ENCODE results near the gene LY6G5B.
"Not testable (repeated sequence)": the region's sequence is repeated elsewhere in the genome, so short reads cannot be mapped to it uniquely, and the experiment has no call there.

Gene LY6G5B

DNA sequence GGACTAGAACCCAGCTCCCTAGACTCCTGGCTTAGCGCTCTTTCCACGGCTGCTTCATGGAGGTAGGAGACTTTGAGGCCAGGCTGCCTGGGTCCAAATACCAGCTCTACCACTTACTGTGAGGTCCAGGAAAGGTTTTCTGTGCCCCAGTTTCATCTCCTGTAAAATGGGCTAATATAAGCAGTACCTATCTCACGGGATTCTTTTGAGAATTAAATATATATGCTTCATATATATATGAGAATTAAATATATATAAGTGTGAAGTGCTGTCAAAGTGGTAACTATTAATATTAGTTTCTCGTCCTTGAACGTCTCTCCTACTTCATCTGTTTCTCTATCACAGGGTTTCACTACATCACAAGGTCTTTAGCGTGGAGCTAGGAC, 21.3 kb downstream of the LY6G5B start:
- DNase-seq (ENCODE audit: low spot score): no peak

DNA sequence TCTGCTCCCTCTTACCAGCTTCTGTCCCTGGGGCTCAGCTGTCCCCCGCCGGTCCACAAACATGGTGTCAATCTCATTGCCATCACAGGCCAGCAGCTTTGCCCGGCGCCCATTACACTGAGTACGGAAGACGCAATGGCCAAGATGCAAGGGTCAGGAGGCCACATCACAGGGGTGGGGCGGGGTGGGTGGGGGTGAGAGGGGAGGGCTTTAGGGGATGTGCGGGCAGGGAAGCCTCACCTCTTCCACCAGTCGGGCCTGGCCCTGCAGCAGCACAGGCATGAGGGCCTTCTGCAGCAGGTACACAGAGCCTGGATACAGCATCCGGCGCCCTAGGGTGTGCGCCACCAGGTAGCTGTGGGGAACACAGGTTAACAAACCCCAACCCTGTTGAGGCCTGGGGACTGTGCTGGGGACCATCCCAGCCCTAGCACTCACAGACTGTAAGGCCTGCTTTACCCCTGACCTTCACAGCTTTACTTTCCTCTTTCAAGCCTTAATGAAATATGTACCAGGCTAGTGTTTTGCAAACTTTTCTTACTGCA, 21.9 kb downstream of the LY6G5B start:
- no peak for DNase-seq (ENCODE audit: low spot score)

DNA sequence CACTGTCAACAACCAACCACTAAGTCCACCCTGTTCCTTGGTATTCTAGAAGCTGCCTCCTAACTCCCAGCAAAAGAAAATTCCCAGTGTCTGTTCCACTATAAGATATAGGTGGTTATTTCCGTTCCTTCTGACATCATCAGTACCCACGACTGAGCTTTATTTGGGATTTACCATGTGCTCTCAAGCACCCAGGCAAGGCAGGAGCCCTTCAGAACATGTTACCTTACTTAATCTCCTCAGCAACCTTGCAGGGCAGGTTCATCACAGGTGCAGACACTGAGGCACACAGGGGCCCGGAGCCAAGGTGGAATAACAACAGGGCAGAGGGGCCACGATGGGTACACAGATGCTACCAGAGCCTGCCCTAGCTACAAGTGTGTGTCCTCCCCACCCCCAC, 22.6 kb downstream of the LY6G5B start:
- DNase-seq (ENCODE audit: low spot score): no peak

DNA sequence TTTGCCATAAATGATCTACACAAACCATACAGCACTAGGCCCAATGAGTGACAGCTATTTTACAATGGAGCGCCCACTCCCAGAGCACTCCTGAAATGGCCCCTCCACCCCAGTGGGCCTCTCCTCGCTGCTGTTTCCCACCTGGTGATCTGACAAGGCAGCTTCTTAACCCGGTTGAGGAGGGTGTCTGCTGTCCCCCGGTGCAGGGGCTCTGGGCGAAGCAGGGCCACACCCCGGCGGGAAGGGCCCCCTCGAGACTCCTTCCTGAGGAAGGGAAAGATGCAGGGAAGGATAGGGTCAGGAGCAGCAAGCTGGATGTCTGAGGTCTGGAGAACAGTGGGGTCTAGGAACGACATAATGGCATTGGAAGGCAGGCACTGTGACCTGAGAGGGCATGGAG, 23.1 kb downstream of the LY6G5B start:
- no peak for DNase-seq (ENCODE audit: low spot score)

DNA sequence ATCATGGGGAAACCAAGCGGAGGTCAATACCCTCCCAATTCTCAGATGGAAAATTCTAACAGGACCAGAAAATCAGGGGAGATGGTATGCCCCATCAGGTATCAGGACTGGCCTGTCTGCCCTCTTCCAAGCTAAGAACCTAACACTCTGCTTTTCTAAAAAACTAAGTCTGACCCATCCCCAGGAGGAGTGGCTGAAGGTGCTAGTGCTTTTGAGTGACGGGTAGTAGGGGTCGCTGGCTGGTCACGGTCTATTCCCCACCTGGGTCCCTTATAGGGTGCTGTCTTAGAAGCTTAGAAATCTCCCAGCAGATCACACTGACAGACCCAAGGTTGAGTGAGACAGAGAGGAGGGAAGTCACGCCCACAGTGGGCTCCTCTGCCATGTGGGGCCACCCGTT, 23.8 kb downstream of the LY6G5B start:
- no peak for DNase-seq (ENCODE audit: low spot score)

DNA sequence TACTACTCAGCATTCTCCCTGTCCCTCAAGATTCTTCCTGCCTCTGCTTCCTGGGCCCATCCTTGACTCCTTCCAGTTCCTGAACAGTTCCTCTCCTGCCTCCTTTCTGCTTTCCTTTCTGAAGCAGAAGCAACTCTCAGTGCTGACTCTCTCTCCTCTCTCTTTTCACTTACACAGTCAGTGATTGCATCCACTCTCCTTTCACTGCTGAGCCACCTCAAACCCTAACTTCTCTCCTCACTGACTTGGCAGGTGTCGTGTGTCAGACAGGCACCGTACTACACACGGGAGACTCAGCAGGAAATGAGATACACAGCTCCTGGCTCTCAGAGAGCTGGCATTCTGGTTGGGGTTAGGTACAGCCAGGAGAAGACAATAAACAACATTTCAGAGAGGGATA, 27.8 kb downstream of the LY6G5B start:
- no peak for DNase-seq (ENCODE audit: low spot score)

DNA sequence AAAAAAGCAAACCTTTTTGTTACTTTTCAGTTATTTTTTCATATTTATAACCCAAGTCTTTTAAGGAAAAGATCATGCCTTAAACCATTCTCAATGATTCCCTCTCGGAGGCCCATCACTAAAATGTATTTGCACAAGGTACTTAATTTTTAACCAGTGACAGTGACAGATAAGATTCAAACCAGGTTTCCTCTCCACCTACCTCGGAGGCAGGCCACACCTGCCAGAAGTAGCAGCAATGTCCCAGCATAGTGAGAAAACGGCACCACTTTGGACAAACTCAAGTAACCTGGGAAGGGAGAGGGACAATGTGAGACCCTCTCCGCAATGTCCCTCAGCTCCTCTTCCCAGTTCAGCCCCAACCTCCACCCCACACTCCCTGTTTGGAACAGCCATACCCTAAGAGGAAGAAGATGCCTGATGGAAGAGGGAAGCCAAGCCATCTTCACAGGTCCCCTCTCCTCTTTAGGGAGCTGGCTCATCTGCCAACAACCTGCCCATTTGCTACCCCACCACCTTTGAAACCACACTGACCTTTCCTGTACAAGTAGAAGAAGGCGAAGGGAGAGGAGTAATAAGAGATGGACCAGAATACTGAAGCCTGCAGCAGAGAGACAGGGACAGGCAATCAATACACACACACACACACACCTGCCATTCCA, 31.1 kb downstream of the LY6G5B start:
- no peak for DNase-seq (ENCODE audit: low spot score)

DNA sequence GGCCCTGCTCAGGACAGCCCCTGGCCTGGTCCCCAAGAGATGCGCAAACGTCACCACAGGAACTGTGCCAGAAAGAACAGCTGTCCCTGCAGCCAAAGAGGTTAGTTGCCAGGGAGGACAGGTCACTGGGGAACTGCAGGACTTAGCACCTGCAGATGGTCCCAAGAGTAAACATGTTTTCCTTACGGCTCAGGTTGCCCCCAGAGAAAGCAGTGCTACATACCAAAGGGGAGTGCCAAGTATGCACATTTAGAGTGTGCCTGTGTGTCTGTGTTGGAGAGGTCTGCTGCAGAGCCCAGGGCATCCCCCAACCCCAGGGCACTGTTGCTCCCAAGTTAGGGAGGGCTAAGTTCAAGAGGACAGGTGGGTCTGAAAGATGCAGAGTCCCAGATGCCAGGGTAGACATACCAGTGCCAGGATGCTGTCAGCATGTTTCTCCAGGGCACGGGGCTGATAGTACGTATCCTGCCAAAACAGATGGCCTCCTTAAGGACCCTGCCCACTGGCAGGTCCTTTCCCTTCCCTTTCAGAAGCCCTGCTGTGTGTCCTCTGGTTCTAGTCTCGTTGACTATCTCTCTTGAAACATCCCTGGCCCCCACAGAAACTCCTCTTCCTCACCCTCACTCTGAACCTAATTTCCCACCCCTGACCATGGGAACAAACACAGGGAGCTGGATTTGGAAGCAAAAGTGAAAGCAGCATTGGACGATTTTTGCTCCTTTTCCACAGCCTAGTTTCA, 32.1 kb downstream of the LY6G5B start:
- no peak for DNase-seq (ENCODE audit: low spot score)

DNA sequence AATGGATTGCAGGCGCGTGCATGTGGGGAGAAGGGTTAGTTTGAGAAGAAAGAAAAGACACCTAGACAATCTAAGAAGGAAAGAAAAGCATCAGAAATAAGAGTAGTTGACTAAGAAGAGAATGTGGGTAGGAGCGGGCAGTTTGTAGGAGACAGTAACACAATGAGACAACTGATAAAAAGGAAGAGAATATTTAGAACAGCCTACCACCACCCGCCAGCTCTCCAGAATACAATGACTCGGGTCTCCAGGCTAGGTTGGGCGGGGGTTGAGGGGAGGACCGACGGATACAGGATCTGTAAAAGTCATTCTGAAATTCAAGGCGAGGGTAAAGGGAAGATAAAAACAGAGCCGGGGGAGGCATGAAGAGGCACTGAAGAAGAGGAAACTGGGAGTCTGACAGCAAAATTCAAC, 32.6 kb downstream of the LY6G5B start:
- no peak for DNase-seq (ENCODE audit: low spot score)

DNA sequence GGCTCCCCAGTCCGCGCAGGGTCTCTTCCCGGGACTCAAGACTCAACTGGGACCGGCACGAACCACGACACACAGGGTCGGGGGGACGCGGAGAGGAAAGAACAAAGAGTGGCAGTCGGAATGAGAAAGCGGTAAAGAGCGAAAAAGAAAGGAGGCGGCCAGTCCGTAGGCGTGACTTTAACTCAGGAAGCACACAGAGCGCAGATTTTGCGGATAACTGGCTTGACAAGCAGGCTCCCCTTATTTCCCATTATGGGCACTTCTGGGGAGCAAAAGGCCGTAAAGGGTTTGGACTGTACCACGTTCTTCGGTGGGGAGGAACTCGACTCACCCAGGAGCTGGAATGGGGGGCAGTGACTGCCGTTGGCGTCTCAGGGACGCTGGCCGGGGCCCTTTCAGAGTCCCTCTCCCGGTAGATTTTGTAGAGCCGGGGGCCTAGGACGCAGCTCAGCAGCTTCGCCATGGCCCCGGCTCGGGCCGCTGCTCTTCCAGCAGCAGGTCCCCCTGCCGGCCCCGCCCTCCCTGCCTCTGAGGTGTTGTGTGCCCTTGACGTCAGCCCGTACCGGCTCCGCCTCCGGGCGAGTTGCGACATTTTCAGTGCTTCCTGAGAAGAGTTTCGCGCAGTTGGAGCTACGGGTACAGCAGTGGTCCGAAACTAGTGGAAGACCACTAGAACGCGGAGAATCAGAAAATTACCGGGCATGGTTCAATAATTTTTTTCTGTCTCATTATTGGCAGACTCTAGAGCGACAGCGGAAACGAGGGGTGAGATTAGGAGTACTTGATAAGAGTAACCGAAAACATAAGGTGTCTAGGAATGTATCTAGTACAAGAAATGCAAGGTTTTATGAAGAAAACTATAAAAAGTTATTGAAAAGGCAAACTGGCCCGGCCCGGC, 33.3 kb downstream of the LY6G5B start, which contains the start of gene ABHD16A:
ABHD16A (minus strand) TSS at position 506 of the 898 bp plus-strand sequence; CDS start at position 463, 43 bp downstream.
- DNase-seq (ENCODE audit: low spot score): peak; percentile 97

DNA sequence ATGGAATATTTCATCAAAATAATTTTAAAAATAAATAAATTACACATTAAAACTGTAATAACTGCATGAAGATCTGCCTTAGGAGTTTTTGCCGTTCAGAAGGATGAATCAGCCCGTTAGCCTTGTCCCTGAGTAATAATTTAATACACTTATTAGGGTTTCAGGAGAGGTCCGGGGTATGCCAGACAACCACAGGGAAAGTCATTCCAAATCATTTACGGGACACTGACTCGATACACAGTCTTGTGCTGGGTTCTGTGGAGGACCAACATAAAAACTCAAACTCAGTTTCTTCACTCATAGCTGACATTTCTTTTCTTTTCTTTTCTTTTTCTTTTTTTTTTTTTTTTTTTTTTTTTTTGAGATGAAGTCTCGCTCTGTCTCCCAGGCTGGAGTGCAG, 36.2 kb downstream of the LY6G5B start:
- DNase-seq (ENCODE audit: low spot score): no peak

DNA sequence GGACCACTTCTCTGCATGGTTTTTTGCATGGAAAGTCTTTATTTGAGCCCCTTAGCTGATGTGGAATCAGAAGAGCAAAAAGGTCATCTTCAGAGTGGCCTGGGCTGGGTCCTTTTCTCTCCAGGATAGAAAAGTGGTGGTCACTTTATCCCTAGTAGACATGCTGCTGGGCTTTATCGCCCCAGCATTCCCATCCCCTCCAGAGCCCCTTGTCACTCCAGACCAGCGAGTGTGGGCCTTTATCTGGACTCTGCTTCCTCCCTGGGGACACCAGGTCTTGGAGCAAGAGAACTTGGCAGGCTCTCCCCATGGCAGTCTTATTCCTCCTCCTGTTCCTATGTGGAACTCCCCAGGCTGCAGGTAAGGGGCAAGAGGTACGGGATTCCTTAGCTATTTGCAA, 36.8 kb downstream of the LY6G5B start, which contains the start of gene LY6G6F:
LY6G6F (plus strand) TSS at position 268 of the 400 bp plus-strand sequence; CDS start at position 309, 41 bp downstream.
- DNase-seq (ENCODE audit: low spot score): no peak

DNA sequence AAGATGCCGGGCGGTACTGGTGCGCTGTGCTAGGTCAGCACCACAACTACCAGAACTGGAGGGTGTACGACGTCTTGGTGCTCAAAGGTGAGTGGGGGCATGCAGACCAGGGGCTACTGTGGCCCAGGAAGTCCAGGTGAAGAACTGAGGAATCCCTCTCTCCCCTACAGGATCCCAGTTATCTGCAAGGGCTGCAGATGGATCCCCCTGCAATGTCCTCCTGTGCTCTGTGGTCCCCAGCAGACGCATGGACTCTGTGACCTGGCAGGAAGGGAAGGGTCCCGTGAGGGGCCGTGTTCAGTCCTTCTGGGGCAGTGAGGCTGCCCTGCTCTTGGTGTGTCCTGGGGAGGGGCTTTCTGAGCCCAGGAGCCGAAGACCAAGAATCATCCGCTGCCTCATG, 37.9 kb downstream of the LY6G5B start:
- DNase-seq (ENCODE audit: low spot score): no peak

DNA sequence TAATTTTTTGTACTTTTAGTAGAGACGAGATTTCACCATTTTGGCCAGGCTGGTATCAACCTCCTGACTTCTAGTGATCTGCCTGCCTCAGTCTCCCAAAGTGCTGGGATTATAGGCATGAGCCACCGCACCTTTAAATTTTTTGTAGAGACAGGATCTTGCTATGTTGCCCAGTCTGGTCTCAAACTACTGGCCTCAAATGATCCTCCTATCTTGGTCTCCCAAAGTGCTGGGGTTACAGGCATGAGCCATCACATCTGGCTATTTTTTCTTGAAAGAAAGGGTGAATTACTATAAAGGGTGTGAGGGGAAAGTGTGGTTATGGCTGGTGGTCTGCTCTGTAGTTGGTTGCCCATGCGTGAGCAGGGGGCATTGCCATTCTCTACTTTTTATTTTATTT, 38.4 kb downstream of the LY6G5B start:
- DNase-seq (ENCODE audit: low spot score): no peak

DNA sequence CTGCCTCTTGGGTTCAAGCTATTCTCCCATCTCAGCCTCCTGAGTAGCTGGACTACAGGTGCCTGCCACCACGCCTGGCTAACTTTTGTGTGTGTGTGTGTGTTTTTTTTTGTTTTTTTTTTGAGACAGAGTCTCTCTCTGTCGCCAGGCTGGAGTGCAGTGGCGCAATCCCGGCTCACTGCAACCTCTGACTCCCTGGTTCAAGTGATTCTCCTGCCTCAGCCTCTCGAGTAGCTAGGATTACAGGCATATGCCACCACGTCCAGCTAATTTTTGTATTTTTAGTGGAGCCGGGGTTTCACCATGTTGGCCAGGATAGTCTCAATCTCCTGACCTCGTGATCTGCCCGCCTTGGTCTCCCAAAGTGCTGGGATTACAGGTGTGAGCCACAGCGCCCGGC, 39.4 kb downstream of the LY6G5B start:
- DNase-seq (ENCODE audit: low spot score): not testable (repeated sequence)

DNA sequence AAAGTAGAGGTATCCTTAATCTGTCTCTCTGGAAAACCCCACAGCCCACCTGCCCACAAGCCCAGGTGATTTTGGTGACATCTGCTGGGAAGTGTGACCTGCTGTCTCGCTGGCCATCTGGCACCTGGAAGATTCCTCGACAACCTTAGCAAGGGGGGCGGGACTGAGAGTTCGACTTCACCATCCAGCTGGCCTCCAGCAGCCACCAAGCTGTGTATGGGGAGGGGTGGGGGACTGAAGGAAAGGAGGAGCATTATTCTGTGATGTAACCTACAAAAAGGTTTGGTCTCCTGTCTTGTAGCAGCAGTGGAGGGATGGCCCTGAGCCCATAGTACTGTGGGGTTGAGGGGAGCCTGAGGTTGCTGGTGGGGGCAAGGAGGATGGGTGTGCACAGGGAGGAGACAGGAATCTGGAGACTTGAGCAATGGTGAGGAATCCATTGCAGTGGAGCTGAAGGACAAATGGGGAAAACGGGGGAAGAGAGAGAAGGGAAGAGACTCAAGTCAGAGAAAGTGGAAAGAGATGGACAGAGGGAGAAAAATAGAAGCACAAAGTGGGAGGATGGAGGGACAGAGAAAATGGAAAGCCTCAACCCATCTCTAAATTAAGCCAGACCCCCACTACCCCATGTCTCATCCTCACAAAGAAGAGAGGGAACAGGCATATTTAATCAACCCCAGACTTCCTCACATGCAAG, 40.9 kb downstream of the LY6G5B start:
- no peak for DNase-seq (ENCODE audit: low spot score)

DNA sequence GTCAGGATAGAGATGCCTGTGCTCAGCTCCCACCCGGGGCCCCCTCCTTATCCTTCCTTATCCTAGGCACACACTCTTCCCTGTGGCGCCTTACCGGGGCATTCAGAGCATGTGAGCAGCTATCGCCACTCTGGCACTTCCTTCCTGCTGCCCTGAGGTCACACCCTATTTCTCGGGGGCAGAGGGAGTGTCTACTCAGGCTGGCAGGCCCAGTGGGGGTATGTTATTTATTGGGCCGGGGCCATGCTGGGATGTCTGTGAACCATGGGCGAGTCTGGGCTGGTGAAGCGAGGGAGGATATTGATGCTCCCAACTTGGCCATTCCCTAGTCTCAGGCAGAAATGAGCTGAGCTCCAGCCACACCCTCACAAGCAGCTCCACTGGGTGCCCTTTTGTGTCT, 41.5 kb downstream of the LY6G5B start:
- DNase-seq (ENCODE audit: low spot score): no peak

DNA sequence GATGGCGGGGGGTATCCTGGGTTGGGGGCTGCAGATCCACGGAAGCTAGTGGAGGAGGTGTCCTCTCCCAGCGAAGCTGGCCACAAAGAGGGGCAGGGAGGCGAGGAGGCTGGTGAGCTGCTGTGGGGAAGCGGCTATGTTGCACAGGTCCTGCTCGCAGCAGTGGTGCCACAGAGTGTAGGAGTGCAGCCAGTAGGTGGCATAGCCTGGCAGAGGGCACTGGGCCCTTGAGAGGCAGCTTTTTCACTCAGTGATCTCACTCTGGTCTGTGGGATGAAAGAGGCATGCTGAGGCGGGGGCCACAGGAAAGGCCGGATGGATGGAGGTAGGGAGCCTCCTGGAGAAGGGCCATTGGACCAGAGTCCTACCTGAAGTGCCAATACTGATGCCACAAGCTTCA, 42.5 kb downstream of the LY6G5B start:
- no peak for DNase-seq (ENCODE audit: low spot score)

DNA sequence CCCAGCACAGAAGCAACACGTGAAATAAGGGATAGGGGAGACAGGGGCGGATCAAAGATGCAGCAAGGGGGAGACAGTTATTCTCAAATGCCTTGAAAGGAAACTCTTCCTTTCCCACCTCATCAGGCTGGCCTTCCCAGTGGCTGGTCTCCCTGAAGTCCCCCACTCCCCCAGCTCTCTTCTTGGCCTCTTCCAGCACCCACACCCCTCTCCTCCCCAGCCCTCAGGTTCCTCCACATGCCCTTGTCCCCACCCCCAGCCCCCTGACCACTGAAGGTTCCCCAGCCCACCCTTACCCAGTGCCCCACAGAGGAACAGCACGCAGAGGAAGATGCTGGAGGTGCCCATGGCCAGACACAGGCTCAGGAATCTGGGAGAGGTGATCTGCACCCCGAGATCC, 43.7 kb downstream of the LY6G5B start:
- no peak for DNase-seq (ENCODE audit: low spot score)

DNA sequence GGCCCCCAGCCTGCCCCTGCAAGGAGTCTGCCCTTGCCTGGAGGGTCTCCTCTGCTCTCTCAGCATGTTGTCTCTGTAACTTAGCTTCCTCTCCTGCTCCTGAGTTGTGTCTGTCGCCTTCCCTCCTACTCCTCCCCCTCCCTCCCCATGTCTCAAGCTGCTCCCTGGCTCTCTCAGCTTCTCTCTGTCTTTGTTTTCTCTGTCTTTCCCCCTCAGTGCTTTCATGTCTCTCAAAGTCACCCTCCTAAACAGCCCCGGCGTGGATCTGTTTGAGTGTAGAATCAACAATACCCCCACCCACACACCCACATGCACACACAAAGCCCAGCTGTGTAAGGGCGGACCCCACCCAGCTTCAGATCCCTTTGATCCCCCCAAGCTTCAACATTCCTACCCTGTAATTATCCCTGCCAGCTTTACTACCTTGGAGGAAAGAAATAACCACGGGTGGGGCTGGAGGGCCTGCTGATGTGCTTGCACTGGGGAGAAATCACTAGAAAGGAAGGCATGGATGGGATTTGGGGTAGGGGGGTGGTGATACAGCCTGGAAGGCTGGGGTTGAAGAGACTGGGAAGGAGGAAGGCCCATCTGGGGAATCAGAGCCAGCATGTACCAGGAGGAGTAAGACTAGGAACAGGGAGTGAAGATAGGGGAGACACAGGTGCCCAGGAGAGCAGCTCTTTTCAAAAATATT, 44.4 kb downstream of the LY6G5B start:
- no peak for DNase-seq (ENCODE audit: low spot score)

Measured in CD4-positive, alpha-beta T cell treated with Interleukin-15 for 4 hours (primary cell).